Superior temporal gyrus (tissue), 1 donor: Measurements from ENCODE around the gene PPP1CA.

Experiments used
- DNase-seq: peaks from one replicate; pipeline ENCODE4 v3.0.0-alpha.2; 2016; ENCODE audit errors: extremely low spot score

Gene PPP1CA

DNA sequence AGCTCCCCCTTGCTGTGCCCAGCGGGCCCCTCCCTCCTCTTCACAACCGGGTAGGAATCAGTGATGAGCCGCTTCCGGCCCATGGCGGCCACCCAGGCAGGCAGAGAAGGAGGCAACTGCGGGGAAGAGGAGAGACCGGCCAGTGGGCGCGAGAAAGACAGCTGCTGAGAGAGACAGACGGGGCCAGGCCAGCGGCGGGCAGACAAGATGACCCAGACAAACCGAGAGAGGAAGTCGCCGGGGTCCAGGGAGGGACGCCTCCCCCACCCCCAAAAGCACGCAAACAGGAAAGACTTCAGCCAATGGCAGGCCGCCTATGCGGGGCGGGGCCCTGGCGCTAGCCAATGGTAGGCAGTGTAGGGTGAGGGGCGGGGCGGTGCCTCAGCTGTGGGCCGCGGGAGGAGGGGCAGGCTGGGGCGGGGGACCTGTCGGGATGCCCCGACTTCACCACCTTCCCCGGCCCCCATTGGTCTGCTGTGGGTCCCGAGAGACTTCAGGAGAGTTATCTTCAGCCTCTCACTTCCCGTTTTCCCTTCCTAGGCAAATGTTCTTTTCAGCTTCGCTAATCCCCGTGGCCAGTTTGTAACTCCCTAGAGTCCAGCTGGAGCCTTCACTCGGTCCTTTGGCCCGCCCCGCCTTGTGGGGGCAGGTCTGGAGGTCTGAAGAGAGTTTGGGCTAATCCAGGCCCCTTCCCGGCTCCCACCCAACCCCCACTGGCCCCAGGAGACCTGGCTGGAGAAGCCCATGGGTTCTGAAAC lies 48.2 kb downstream of the PPP1CA start, which contains the start of gene POLD4:
Gene POLD4, minus strand, starts transcription at position 230 of the 758 bp plus-strand sequence. Its CDS starts 147 bp downstream, at position 83.
- peak; percentile 92 for DNase-seq

DNA sequence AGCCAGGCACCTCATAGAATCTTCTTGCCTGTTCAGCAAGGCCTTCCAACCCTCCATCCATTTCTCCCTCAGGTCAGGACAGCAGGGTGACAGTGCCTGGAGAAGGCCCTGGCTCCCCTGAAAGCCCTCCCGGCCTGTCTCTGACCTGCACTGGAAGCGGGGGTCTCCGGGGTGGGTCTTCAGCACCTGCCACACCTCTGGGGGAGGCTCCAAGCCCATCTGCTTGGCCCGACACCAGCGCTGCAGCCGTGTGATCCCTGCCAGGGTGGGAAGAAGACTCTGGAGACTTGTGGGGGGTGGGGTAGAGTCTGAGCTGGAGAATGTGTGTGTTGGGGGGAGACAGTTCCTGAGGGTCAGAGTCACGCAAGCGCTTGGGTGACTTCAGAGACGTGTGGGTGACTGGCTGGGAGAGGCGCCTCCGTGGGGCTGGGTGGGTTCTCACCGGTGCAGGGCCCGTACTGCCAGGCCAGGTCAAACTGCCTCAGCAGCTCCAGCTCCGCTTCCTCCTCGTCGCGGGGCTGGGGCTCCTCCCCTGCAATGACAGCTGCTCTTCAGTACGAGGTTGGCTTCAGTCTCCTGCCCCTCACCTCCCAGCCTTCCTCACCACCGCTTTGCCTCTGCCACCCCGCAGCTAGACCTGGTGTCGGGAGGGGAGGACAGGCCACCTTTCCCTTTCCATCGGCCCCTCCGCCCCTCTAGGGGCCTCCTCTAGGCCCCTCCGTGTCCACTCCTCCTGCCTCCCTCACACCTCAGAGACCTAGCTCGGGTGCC lies 48.9 kb downstream of the PPP1CA start:
- DNase-seq, result no peak

GRCh38 chr11:67351275-67352005 lies 50.2 kb downstream of the PPP1CA start:
- peak; percentile 85 for DNase-seq

- no peak for DNase-seq
Observed at GRCh38 chr11:67349928-67350465, 51.7 kb downstream of the PPP1CA start.

DNA sequence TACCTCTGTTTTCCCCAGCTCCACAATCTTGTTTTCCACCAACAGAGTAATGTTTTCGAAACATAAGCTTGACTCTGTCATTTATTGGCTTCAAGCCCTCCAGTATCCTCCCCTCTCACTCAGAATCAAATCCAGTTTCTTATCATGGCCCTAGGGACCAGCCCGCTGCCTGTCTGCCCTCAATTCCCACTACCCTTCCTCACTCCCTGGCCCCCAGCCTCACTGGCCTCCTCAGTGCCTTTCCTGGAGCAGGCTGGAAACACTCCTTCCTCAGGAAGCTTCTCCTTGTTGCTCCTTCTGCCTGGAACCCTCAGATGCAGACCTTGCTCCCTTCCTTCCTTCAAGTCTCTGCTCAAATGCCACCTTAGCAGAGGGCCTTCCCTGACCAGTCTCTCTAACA lies 52.2 kb downstream of the PPP1CA start:
- DNase-seq, result no peak

GRCh38 chr11:67349036-67349435 lies 52.6 kb downstream of the PPP1CA start:
- DNase-seq, result no peak
